K562 (cell line): Measurements from ENCODE around the gene PPP1R13B. TPM values are rescaled to one million over a fixed set of nuclear protein-coding genes. Genes with fewer than 3 reads are reported as not detected.

Experiments
- CLOCK ChIP-seq: fragments of 250-450 bp; sonication (Bioruptor Pico); IDR thresholded peaks from 2 replicates; pipeline ENCODE4 v1.4.0; 2020; ENCODE audit warnings: mild to moderate bottlenecking, moderate library complexity, borderline replicate concordance
- GATAD2B ChIP-seq: fragments of 450-650 bp; IDR thresholded peaks from 2 replicates; pipeline ENCODE4 v1.6.1; 2017; ENCODE audit warnings: mild to moderate bottlenecking, borderline replicate concordance
- SAP30 ChIP-seq: fragments of 200-600 bp; sonication (generic); IDR thresholded peaks from 2 replicates; pipeline ENCODE4 v1.6.1; 2012; ENCODE audit warnings: borderline replicate concordance, low read depth, mild to moderate bottlenecking, moderate library complexity, low read length, control low read depth, inconsistent platforms; ENCODE audit not compliant: insufficient read depth, poor library complexity, severe bottlenecking
- TRIM24 ChIP-seq, 2 experiments: fragments of 450-650 bp; IDR thresholded peaks; 2 replicates each; pipeline ENCODE4 v1.6.1; 2016
- ZBTB11 ChIP-seq, 3 experiments: fragments of 200-800 bp in 1 of 3; fragments of 250-450 bp in 1 of 3; fragments of 450-650 bp in 1 of 3; sonication (Bioruptor Pico) in 1 of 3; sonication (Bioruptor generic) in 1 of 3; formaldehyde crosslinking in 1 of 3; IDR thresholded peaks; 2 replicates each; pipeline versions ENCODE4 v1.6.1 to v1.8.0; 2016 to 2022; ENCODE audit warnings: mild to moderate bottlenecking in 2 of 3, missing genetic modification characterization in 2 of 3, missing compliant biosample characterization in 1 of 3, moderate library complexity in 1 of 3
- ZNF699 ChIP-seq: fragments of 250-450 bp; sonication (Bioruptor Pico); IDR thresholded peaks from 2 replicates; pipeline ENCODE4 v1.8.0; 2021; ENCODE audit warnings: mild to moderate bottlenecking, moderate library complexity; ENCODE audit not compliant: insufficient replicate concordance
- ZNF740 ChIP-seq, 3 experiments: fragments of 200-800 bp in 1 of 3; sonication (Bioruptor generic) in 1 of 3; sonication (generic) in 1 of 3; formaldehyde crosslinking in 1 of 3; IDR thresholded peaks; 2 replicates each; pipeline versions ENCODE4 v1.6.1 to v1.8.0; 2016 to 2022; ENCODE audit warnings: mild to moderate bottlenecking in 2 of 3, missing compliant biosample characterization in 2 of 3, missing genetic modification characterization in 2 of 3, missing genetic modification reagents in 1 of 3
- polyA plus RNA-seq, 8 experiments: library from polyadenylated mRNA; depleted of rRNA in 4 of 8; stranded (reverse) in 5 of 8; unstranded in 3 of 8; fragments of >200 nt; fragmentation: Nextera tagmentation in 2 of 8; fragmentation: Illumina TruSeq in 1 of 8; extraction: Ambion mirVana in 2 of 8; extraction: Trizol in 1 of 8; gene quantifications; 2 replicates each; pipeline versions ENCODE4 v1.2.1 to v1.2.3, GENCODE V29; 2011 to 2014; ENCODE audit warnings: inconsistent platforms in 1 of 8, missing spikeins in 1 of 8
- total RNA-seq, 7 experiments: library from RNA; depleted of rRNA in 6 of 7; stranded (reverse); fragments of >200 nt in 6 of 7; fragmentation: Illumina TruSeq in 2 of 7; extraction: Trizol in 2 of 7; gene quantifications; 2 replicates each; pipeline versions ENCODE4 v1.2.1 to v1.2.3, GENCODE V29; 2011 to 2021; ENCODE audit warnings: low replicate concordance in 1 of 7

PPP1R13B gene
- total and polyA plus RNA-seq, 9 of the 15 experiments (the other 6 are each of a cell fraction or from before 2014, with no cell fraction given), result 0.03 to 1.7 (median 0.15) TPM

- no peak for TF ChIP-seq GATAD2B
- no peak for TF ChIP-seq TRIM24 (IDR thresholded peaks at IDR 0.05)
- no peak for TF ChIP-seq ZBTB11 (CRISPR knock-in tag; IDR thresholded peaks at IDR 0.05)
- TF ChIP-seq SAP30, result no peak
- TF ChIP-seq ZNF699 (CRISPR knock-in tag), result no peak
- no peak for TF ChIP-seq CLOCK (CRISPR knock-in tag)
- TF ChIP-seq ZNF740 (CRISPR knock-in tag; IDR thresholded peaks at IDR 0.05), result no peak
- no peak for TF ChIP-seq ZNF740 (tag; IDR thresholded peaks at IDR 0.05)
These were observed 7.4 kb downstream of the PPP1R13B start (continued) for GRCh38 chr14:103840014-103840413.
